VCaP (cell line): ENCODE data around the gene GALNT5.
A peak's percentile ranks its signal among the peaks of the same experiment; 100 is the strongest.

Experiments used
- H3K27ac ChIP-seq: fragments of 450-650 bp; 2 replicates; pipeline ENCODE4 v1.5.1; 2017
- CTCF ChIP-seq: fragments of 450-650 bp; conservative IDR thresholded peaks from 2 replicates; pipeline ENCODE4 v1.5.1; 2017; ENCODE audit warnings: mild to moderate bottlenecking, moderate library complexity

The GALNT5 gene

DNA sequence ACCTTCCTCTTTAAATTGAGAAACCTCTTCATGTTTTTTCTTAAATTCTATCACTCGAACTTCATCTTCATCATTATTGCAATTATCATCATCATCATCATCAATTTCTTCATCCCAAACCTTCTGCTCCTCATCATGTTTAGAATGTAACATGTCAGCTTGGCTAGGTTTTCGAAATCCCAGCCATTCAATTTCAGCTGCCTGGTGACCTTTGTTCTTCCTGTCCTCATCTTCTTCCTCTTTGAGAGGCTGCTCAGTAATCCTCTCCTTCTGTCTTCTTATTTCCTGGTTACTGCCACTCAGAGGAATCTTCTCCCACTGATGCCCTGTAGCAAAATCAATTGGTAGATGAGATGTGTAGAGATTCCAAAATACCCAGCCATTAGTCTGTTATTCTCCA lies 64.0 kb downstream of the GALNT5 start:
- no peak for TF ChIP-seq CTCF
- no peak overlapping the region for H3K27ac ChIP-seq

DNA sequence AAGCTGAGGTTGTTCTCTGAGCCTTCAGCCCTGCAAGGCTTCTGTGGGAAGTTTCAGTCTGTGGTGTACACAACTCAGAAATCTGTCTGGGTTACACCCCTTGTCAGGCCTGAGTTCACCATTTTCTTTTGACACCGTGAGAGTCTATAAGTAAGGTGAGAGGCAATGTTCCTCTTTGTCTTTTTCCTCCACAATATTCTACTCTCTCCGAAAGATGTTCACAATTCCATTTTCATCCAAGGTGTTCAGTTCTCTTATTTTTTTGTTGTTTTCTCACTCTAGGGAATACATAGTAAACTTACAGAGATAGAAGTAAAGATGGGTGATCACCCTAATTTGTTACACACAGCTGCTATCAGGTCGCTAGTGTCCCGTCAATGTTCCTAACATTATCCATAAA lies 64.9 kb downstream of the GALNT5 start:
- no peak for TF ChIP-seq CTCF
- no peak overlapping the region for H3K27ac ChIP-seq

GRCh38 chr2:157324331-157324843 lies 66.9 kb downstream of the GALNT5 start:
- H3K27ac ChIP-seq, result no peak overlapping the region
- no peak for TF ChIP-seq CTCF

DNA sequence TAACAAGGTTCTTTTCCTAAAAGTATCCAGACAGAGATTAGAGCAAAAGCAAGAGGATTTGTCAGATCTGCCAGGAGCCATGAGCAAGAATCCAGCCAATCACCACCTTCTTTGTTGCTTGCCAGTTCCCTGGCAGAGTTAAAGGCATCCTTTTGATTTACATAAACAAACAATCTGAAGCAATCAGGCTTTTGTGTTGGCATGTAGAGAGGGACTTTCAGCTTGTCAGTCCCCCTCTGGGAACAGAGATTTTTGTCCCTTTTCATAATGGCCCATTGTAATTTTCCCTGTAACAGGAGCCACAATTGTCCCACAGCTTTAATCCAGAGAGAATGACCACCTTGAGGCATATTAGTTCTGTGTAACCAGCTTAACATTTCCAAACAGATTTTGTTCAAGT lies 68.3 kb downstream of the GALNT5 start, which contains the start of gene ERMN:
ERMN (minus strand) TSS at position 39 of the 400 bp plus-strand sequence. CDS start 182 bp downstream, outside the sequence.
- no peak for TF ChIP-seq CTCF
- H3K27ac ChIP-seq, result no peak within 1 kb of the TSS

DNA sequence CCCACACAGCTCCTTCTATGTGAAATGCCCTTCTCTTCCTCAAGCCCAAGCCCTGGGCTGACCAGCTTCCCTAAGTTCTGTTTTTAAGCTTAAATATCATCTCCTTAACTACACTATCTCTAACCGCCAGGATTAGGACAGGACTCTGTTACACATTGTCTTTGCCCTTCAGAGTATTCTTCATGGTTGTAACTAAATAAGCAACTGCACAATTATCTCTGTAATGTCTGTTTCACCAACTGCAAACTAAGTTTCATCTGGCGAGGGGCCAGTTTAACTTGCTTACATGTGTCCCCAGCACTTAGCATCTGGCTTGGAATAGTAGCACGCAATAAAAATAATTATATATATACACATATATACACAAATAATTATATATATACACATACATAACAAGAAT lies 69.2 kb downstream of the GALNT5 start:
- TF ChIP-seq CTCF, result no peak
- H3K27ac ChIP-seq, result no peak overlapping the region

- no peak overlapping the region for H3K27ac ChIP-seq
- no peak for TF ChIP-seq CTCF
Measured at GRCh38 chr2:157327200-157327599, 69.7 kb downstream of the GALNT5 start.

DNA sequence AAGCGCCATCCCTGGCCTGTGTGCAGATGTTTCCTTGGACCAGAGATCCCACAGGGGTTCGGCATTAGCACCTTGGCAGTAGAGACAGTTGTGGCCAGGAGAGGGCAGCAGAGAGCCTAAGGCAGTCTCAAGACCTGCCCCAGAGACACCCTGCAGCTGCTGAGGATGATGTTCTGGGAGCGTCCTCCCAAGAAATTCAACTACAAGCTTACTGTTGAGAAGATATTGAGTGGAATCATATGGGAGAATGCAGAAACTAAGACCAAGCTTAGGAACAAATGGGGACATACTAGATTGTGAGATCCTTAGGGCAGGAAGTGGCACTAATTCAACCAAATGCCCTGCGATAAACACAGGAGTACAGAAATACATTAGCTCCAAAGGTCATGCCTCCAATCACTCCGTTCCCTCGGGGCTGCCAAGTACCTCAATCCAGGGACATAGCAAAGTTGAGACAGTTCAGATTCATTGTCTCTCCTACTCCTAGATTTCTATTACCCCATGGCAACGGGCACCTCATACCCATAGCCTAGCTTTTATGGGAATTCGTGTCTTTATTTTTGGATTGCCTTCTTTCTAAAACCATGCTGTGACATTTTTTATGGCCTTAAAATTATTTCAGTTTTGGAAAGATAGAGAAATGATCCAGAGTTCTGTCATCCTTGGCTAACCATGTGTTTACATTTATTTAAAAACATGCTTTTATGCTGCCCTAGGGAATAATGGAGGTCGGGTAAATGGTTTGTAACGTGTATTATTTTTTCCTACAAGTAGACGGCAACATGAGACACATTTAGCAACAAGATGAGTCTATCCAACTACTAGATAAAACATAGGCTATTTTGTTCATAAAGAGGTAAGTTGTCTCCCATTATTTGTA lies 70.4 kb downstream of the GALNT5 start:
- peak overlapping the region; percentile 70; the same call in 1 of the 2 replicates for H3K27ac ChIP-seq
- TF ChIP-seq CTCF, result peak; percentile 95
